GM18907 (cell line): ENCODE results near the gene JAZF1.
"Not testable (repeated sequence)": the region's sequence is repeated elsewhere in the genome, so short reads cannot be mapped to it uniquely, and the experiment has no call there.

Experiments used
- ATAC-seq: cut with Tn5 transposase; IDR thresholded peaks from one replicate; pipeline ENCODE4 v1.9.1; 2021; ENCODE audit warnings: mild to moderate bottlenecking, moderate library complexity; ENCODE audit not compliant: unreplicated experiment

JAZF1 gene

GRCh38 chr7:28018446-28018845 lies 162.1 kb downstream of the JAZF1 start:
- ATAC-seq: no peak

GRCh38 chr7:28018020-28018419 lies 162.6 kb downstream of the JAZF1 start:
- ATAC-seq: no peak

DNA sequence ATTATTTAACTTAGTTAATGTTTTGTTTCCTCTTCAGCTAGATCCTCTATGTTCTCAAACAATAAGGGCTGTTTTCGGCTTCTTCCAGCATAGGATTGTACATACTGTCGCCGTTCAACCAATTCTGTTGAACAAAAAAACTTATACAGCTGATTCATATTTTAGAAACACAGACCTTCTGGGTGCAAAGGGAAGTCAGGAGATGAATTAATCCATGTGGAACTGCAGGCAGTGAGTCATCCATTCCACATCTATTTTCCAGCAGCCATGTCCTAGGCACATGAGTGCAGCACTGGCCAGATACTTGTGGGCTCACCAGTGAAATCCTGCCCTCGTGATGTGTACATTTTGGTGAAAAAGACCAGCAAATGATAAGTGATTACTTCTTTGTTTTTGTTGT lies 163.2 kb downstream of the JAZF1 start:
- ATAC-seq: no peak

DNA sequence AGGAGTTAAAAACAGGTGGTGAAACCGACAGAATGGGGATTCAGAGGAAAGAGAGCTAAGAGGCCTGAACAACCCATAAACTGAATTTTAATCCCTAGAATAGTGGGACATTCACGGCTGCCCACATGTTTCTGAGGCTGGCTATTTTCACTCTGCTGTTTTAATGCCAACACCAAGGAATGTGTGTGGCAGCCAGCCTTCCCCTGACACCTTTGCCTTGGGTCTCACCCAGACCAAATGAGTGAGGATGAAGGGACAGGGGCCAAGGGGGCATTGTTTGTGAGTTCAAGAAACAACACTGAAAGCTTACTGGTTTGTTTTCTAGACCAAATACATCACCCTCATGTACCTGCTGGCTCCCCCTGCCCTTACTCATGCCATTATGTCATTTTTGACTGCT lies 164.3 kb downstream of the JAZF1 start:
- ATAC-seq: no peak

- no peak for ATAC-seq
Measured at GRCh38 chr7:28015169-28015568, 165.4 kb downstream of the JAZF1 start.

GRCh38 chr7:28014340-28014739 lies 166.3 kb downstream of the JAZF1 start:
- ATAC-seq: not testable (repeated sequence)

DNA sequence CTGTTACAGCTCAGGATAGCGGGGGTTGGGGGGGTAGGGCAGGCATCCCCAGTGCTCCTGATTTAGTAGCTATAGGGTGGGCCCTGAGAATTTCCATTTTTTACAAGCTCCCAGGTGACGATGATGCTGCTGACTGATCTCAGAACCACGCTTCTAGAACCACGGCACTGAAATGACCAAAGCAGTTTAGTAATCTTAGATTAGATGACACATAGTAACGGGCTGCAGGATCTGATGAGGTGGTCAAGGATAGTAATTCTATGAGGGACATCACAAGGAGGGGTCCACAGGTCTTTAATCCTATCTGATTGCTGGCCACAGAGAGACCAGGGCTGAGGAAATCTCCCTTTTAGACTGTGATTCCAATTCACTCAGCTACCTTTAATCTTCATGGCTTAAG lies 167.2 kb downstream of the JAZF1 start:
- ATAC-seq: no peak

DNA sequence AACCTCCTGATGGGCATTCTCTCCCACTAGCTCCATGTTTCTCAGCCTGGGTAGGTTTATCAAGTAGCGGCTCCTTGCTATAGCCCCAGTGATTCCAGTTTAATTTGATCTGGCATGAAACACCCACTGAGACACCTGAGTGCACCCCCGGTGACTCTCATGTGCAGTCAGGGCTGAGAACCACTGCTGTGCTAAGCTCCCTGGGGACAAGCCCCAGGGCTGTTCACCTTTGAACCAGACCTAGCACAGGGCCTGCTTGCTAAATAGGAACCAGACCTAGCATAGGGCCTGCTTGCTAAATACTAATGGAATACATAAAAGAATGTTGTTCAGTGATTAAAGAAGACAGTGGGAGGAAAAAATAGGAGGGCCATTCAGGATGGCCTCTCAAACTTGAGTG lies 167.6 kb downstream of the JAZF1 start:
- ATAC-seq: no peak

DNA sequence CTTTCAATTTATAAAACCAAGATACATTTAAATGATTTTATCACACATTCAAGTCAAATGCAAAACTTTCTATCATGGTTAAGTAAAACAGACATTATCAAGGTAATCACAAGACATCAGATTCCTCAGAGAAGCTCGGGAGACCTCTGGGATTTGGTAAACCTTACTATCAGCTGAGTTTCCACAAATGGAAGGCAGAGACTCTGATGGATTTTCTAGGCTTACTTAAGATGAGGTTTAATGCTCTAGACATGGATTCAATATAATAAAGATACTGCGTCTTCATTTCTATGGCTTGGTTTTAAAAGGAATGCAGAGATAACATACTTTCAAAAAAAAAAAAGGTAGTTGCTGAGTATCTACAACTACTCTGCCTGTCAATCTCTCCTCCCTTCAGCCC lies 171.7 kb downstream of the JAZF1 start:
- no peak for ATAC-seq

GRCh38 chr7:28008171-28008570 lies 172.4 kb downstream of the JAZF1 start:
- no peak for ATAC-seq

DNA sequence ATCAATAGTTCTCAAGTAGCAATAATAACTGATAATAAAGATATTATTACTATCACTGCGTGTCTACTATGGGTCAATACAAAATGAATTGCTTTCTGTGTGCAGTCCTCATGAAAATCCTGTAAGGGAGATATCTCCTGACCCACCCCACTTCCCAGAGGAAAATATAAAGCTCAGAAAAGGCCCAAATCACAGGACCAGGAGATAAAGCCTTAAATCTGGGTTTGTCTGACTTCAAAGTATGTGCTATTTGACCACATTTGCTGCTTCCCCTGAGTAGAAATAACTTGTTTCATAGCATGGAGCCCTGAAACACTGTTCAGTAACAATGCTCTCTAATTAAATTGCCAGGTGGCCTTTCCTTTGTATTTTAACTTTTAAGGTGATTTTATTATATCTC lies 174.1 kb downstream of the JAZF1 start:
- ATAC-seq: no peak

GRCh38 chr7:28005847-28006231 lies 174.8 kb downstream of the JAZF1 start:
- ATAC-seq: no peak

GRCh38 chr7:28005075-28005846 lies 175.3 kb downstream of the JAZF1 start:
- ATAC-seq: no peak

DNA sequence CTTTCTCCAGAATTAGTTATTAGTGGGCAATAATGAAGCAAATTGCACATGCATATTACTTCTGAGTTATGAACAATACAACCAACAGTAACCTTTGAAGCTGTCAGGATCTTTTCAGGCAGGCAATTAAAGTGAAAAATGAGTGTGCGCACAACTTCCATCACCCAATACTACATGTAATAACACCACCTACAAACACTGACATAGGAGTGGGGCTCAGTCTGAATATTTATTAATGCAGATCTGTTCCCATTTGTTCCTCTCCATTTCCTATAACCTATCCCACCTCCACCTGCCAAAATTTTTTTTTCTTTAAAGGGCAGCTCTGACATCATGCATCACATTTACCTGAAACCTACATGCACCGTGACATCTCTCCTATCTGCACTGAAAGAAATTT lies 177.2 kb downstream of the JAZF1 start:
- no peak for ATAC-seq

- no peak for ATAC-seq
Measured at GRCh38 chr7:28002638-28003037, 178.0 kb downstream of the JAZF1 start.

GRCh38 chr7:28001896-28002295 lies 178.7 kb downstream of the JAZF1 start:
- ATAC-seq: no peak

DNA sequence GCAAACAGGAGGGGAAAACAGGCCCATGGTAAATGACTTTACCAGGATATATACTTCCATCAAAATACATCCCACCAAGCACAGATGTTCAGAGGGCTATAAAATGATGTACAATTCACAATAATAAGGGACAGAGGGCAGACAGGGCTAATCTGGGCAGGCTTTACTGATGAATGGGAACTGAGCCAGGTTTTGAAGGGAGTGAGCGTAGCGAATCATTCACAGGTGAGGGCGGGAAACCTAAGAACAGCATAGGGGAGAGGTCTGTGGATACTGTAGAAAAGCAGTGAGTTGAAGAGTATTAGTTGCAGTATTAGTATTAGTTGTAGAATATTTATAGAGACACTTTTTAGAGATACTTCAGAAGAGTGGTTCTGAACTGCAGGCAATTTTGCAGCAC lies 180.8 kb downstream of the JAZF1 start:
- ATAC-seq: no peak

DNA sequence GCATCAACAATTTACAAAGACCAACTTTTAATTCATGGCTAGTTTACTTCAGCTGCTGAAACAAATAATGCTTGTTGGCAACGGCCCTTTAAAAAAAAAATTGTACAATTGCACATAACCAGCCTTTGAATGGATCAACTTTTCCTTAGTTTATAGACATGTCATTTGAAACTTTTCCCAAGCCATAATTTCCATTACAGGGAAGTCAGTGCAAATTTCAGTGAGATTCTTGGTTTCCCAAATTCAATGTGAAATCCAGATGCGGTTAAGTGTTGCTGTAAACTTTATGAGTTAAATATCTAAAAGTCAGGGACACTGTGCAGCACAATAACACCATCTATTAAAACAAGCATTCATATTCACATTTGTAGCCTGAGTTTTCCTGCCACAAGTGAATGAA lies 182.2 kb downstream of the JAZF1 start:
- ATAC-seq: no peak

DNA sequence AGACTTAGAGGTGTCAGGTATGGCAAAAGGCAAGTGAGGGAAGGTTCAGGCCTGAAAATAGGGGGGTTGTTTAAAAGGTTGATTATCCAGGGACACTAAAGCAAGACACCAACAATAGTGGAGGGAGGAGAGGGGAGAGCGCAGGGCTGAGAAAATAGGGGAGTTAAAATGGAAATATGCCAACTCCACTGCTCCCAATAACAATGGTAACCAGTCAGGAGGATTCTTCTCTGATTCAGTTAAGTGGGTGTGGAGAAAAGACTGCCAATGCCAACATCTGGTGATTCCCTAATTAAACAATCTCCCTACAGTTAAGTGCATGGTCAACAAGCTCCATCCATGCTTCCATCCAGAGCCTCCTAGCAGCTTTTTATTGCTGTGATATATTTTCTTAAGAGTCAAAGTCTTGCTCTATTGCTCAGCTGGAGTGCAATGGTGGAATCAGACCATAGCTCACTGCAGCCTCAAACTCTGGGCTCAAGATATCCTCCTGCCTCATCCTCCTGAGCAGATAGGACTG lies 183.3 kb downstream of the JAZF1 start:
- ATAC-seq: no peak

GRCh38 chr7:27996141-27996540 lies 184.5 kb downstream of the JAZF1 start:
- ATAC-seq: no peak

GRCh38 chr7:27995228-27995627 lies 185.4 kb downstream of the JAZF1 start:
- ATAC-seq: no peak

GRCh38 chr7:27994639-27995038 lies 186.0 kb downstream of the JAZF1 start:
- ATAC-seq: no peak
